ENCODE results near the gene TMEM39B. TPM values are rescaled to one million over a fixed set of nuclear protein-coding genes. Genes with fewer than 3 reads are reported as not detected.
"Not testable (repeated sequence)": the region's sequence is repeated elsewhere in the genome, so short reads cannot be mapped to it uniquely, and the experiment has no call there.

The TMEM39B gene
- total RNA-seq, 2 experiments from 2014 or later: 24.5 to 28.0 TPM

GRCh38 chr1:32071758-32072621 is 749 bp upstream of the TMEM39B start:
- ChIA-PET POLR2A (interaction anchor here (0.8 to 3.6 kb wide), 23 partner anchors 9 to 579 kb away, joined by 3 to 33 read pairs (median 5); partner anchors contain the start of genes IQCC, KHDRBS1, KPNA6 and PTP4A2), CTCF (interaction anchor here (1.1 to 3.4 kb wide), 4 partner anchors 9 to 36 kb away, joined by 3 to 28 read pairs (median 6); partner anchors contain the start of gene KPNA6)
- Mint-ChIP-seq H3K4me3 (peak overlapping the region; percentile 77), H3K27me3 (no peaks in the 10 kb centered on the region), H3K4me1 (peaks cover 42% of the 10 kb centered on the region), H3K9me3 (no peaks in the 10 kb centered on the region), H3K36me3 (ENCODE audit: low read depth) (peaks cover 6% of the 10 kb centered on the region), H3K27ac (peak overlapping the region; percentile 83)
- DNase-seq: no peak

DNA sequence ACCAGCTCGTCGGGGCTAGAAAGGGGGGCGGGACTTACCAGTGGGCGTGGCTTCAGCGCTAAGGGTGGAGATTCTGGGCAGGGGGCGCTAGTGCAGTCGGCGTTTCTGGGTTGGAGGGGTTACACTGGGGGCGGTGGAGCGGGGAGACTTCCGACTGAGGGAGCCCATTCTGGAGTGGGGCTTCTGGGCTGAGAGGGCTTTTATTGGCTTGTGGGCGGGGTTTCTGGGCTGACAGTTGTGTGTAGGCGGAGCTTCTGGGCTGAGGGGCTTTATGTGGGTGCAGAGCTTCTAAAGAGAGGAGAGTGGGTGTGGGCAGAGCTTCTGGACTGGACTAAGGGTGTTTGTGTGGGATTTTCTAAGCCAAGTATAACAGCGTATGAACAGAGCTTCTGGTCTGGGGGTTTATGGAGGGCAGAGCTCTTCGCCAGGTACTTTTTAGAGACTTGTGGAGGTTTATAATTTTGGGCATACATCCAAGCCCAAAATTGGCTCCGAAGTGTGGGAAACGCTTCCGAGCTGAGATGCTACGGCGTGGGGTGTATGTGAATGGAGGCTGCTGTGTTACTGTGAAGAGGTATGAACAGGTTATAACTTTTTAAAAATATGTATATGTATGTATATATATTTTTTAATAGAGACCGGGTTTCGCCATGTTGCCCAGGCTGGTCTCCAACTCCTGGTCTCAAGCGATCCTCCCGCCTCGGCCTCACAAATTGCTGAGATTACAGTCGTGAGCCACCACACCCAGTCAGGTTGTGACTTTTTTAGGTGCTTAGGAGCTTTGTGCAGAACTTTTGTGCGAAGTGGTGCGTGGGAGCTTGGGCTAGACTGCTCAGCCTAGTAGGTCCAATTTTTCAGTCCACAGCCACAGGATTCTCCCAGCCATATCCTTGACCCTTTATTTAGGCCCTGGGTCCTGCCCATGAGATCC is 825 bp downstream of the TMEM39B start:
- Mint-ChIP-seq H3K9me3 (no peaks in the 10 kb centered on the region), H3K27me3 (no peaks in the 10 kb centered on the region), H3K36me3 (ENCODE audit: low read depth) (peaks cover 15% of the 10 kb centered on the region), H3K4me3 (peak overlapping the region; percentile 77), H3K27ac (peak overlapping the region; percentile 83), H3K4me1 (peaks cover 46% of the 10 kb centered on the region)
- POLR2A ChIA-PET: interaction anchor here (0.7 to 3.6 kb wide), 29 partner anchors 9 to 577 kb away, joined by 3 to 33 read pairs (median 4); partner anchors contain the start of genes CCDC28B, IQCC, KHDRBS1 and KPNA6
- CTCF ChIA-PET: interaction anchor here (0.6 to 3.4 kb wide), 17 partner anchors 8 to 429 kb away, joined by 3 to 28 read pairs (median 3); partner anchors contain the start of genes KHDRBS1, KPNA6, PEF1 and TXLNA
- no peak for DNase-seq

DNA sequence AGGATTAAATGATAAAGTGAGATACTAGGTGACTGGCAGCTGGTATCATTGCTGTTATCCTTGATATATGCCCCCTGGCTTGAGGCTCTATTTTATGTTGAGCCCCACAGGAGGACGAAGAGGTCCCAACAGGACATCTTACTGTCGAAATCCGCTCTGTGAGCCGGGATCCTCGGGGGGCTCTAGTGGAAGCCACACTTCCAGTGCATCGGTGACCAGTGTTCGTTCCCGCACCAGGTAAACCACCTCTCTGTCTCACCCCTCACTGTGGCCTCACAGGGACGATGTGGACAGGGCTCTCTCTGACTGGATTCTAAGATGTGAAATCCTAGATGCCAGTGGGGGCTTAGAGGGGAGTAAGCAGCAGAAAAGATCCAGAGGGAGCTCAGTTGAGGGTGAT is 2.1 kb downstream of the TMEM39B start:
- Mint-ChIP-seq H3K4me1 (peaks cover 42% of the 10 kb centered on the region), H3K36me3 (ENCODE audit: low read depth) (peaks cover 19% of the 10 kb centered on the region), H3K27ac (no peak overlapping the region)

GRCh38 chr1:32077451-32077850 is 4.7 kb downstream of the TMEM39B start:
- ChIA-PET POLR2A (interaction anchor here (1.3 to 3.4 kb wide), 2 partner anchors 12 to 31 kb away, joined by 4 to 14 read pairs; partner anchors contain the start of gene KPNA6), CTCF (no interaction called here)
- H3K27me3 Mint-ChIP-seq: no peaks in the 10 kb centered on the region
- no peak overlapping the region for H3K4me3 Mint-ChIP-seq
- peaks cover 31% of the 10 kb centered on the region for H3K36me3 Mint-ChIP-seq (ENCODE audit: low read depth)
- H3K27ac Mint-ChIP-seq: no peak overlapping the region
- no peak for DNase-seq
- peaks cover 30% of the 10 kb centered on the region for H3K4me1 Mint-ChIP-seq
- no peaks in the 10 kb centered on the region for H3K9me3 Mint-ChIP-seq

More for the DNA sequence above, 2.1 kb downstream of the TMEM39B start:
- no peaks in the 10 kb centered on the region for H3K9me3 Mint-ChIP-seq
- no peaks in the 10 kb centered on the region for H3K27me3 Mint-ChIP-seq
- ChIA-PET POLR2A (interaction anchor here (0.7 to 3.6 kb wide), 4 partner anchors 11 to 105 kb away, joined by 3 to 19 read pairs (median 8); partner anchors contain the start of genes KPNA6 and TXLNA), CTCF (no interaction called here)
- DNase-seq: no peak
- H3K4me3 Mint-ChIP-seq: no peak overlapping the region

DNA sequence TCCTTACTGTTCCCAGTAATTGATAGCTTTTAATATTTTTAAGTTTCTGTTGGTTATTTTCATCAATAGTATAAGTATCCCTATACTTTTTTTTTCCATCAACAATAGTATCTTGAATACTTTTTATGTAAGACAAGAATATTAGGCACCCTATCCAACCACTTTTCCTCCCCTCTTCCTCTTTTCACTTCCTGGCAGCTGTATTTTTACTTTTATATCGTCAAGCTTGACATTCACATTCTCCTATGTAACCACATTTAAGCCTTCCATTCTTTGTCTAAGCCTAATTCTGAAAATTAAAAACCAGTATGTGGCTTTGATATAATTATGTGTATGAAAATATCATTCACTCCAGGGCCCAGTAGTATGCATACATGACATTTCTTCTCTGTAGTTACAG is 9.3 kb downstream of the TMEM39B start:
- Mint-ChIP-seq H3K9me3 (no peaks in the 10 kb centered on the region), H3K27ac (no peak overlapping the region), H3K4me3 (no peak overlapping the region), H3K36me3 (ENCODE audit: low read depth) (peaks cover 47% of the 10 kb centered on the region), H3K27me3 (no peaks in the 10 kb centered on the region), H3K4me1 (peaks cover 6% of the 10 kb centered on the region)
- CTCF ChIA-PET: interaction anchor here (0.6 to 1.2 kb wide), 2 partner anchors 9 to 24 kb away, joined by 3 to 5 read pairs; no protein-coding TSS in a partner anchor
- POLR2A ChIA-PET: interaction anchor here (3.1 kb wide), 1 partner anchor 9 kb away, joined by 16 read pairs; the partner anchor contains the start of gene TMEM39B
- no peak for DNase-seq

GRCh38 chr1:32086381-32086780 is 13.6 kb downstream of the TMEM39B start:
- POLR2A ChIA-PET: interaction anchor here (0.6 to 0.9 kb wide), 3 partner anchors 11 to 179 kb away, joined by 3 read pairs; partner anchors contain the start of gene KPNA6
- peaks cover 31% of the 10 kb centered on the region for H3K36me3 Mint-ChIP-seq (ENCODE audit: low read depth)
- H3K4me3 Mint-ChIP-seq, H3K27ac Mint-ChIP-seq, DNase-seq, H3K9me3 Mint-ChIP-seq, CTCF ChIA-PET, H3K27me3 Mint-ChIP-seq, H3K4me1 Mint-ChIP-seq: not testable (repeated sequence)

DNA sequence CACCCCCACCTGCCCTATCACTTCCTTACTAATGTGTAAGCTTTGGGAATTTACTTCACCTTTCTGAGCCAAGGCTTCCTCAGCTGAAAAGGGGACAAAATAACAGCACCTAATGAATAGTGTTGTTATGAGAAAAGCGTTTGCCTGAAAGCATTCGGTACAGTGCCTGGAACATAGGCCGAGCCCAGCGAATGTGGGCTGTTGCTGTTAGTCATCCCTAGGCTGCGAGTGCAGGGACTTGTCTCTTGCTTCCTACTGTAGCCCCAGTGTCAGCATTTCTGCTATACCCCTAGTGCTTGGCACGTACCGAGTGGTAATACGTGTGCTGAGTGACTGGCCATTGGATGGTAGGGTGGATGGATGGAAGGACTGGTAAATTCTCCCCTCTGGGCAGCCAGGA is 18.4 kb downstream of the TMEM39B start:
- DNase-seq: no peak
- no peaks in the 10 kb centered on the region for H3K27me3 Mint-ChIP-seq
- H3K27ac Mint-ChIP-seq: no peak overlapping the region
- CTCF ChIA-PET: interaction anchor here (0.6 to 1.0 kb wide), 2 partner anchors 18 to 28 kb away, joined by 3 read pairs; no protein-coding TSS in a partner anchor
- no peaks in the 10 kb centered on the region for H3K4me1 Mint-ChIP-seq
- H3K36me3 Mint-ChIP-seq (ENCODE audit: low read depth): peaks cover 34% of the 10 kb centered on the region
- POLR2A ChIA-PET: interaction anchor here (0.9 to 1.1 kb wide), 2 partner anchors 18 to 77 kb away, joined by 3 read pairs; no protein-coding TSS in a partner anchor
- H3K9me3 Mint-ChIP-seq: no peaks in the 10 kb centered on the region
- no peak overlapping the region for H3K4me3 Mint-ChIP-seq

GRCh38 chr1:32091591-32091990 is 18.9 kb downstream of the TMEM39B start:
- Mint-ChIP-seq H3K27me3 (no peaks in the 10 kb centered on the region), H3K27ac (no peak overlapping the region), H3K36me3 (ENCODE audit: low read depth) (peaks cover 33% of the 10 kb centered on the region), H3K4me1 (no peaks in the 10 kb centered on the region), H3K9me3 (no peaks in the 10 kb centered on the region), H3K4me3 (no peak overlapping the region)
- ChIA-PET CTCF (interaction anchor here (0.6 to 1.0 kb wide), 2 partner anchors 18 to 29 kb away, joined by 3 read pairs; no protein-coding TSS in a partner anchor), POLR2A (interaction anchor here (0.9 kb wide), 1 partner anchor 77 kb away, joined by 3 read pairs; no protein-coding TSS in a partner anchor)
- DNase-seq: no peak

GRCh38 chr1:32094746-32095521 is 22.2 kb downstream of the TMEM39B start:
- H3K27me3 Mint-ChIP-seq: no peaks in the 10 kb centered on the region
- CTCF ChIA-PET: no interaction called here
- DNase-seq: no peak
- H3K36me3 Mint-ChIP-seq (ENCODE audit: low read depth): peaks cover 44% of the 10 kb centered on the region
- no peaks in the 10 kb centered on the region for H3K9me3 Mint-ChIP-seq
- POLR2A ChIA-PET: interaction anchor here (1.2 kb wide), 1 partner anchor 13 kb away, joined by 5 read pairs; the partner anchor contains the start of gene KPNA6
- H3K27ac Mint-ChIP-seq: no peak overlapping the region
- H3K4me1 Mint-ChIP-seq: no peaks in the 10 kb centered on the region
- H3K4me3 Mint-ChIP-seq: no peak overlapping the region

DNA sequence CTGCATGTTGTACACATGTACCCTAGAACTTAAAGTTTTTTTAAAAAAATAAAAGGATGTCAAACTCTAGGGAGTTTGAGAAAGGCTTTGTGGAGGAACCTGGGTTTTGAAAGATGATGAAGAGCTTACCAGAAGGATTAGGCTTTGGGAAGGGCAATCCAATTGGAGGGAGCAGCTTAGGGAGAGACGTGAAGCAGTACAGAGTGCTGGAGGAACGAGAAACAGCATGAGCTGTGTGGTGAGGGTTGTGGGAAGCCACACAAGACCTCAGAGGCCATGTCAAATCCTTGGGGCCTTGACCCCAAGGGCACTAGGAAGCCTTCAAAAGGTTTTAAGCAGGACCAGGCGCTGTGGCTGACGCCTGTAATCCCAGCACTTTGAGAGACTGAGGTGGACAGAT is 26.7 kb downstream of the TMEM39B start:
- no peak overlapping the region for H3K27ac Mint-ChIP-seq
- H3K4me1 Mint-ChIP-seq: no peaks in the 10 kb centered on the region
- CTCF ChIA-PET: interaction anchor here (0.5 kb wide), 1 partner anchor 353 kb away, joined by 3 read pairs; no protein-coding TSS in a partner anchor
- peaks cover 36% of the 10 kb centered on the region for H3K36me3 Mint-ChIP-seq (ENCODE audit: low read depth)
- POLR2A ChIA-PET: no interaction called here
- DNase-seq: no peak
- H3K4me3 Mint-ChIP-seq: no peak overlapping the region
- H3K27me3 Mint-ChIP-seq: no peaks in the 10 kb centered on the region
- H3K9me3 Mint-ChIP-seq: no peaks in the 10 kb centered on the region

DNA sequence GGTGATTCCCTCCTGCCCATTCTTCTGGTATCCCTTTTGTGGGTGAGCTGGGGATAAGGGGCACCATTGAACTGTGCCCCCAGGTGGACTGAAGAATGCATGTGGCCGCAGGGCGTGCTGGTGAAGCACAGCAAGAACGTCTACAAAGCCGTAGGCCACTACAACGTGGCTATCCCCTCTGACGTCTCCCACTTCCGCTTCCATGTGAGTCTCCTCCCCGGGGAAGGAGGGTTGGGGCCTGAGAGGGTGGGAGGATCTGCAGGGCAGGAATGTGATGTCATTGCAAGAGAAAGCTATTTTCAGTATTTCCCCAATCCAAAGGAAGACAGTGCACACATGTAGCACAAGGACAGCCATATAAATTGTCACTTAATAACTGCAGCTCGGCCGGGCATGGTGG is 27.6 kb downstream of the TMEM39B start:
- Mint-ChIP-seq H3K36me3 (ENCODE audit: low read depth) (peaks cover 27% of the 10 kb centered on the region), H3K4me3 (no peak overlapping the region), H3K4me1 (no peaks in the 10 kb centered on the region), H3K27ac (no peak overlapping the region), H3K27me3 (no peaks in the 10 kb centered on the region), H3K9me3 (no peaks in the 10 kb centered on the region)
- POLR2A ChIA-PET: no interaction called here
- DNase-seq: no peak
- CTCF ChIA-PET: interaction anchor here (0.6 to 1.6 kb wide), 3 partner anchors 12 to 237 kb away, joined by 3 to 4 read pairs (median 3); partner anchors contain the start of gene TMEM39B
